ENCODE results near the gene VCP.

Gene VCP

DNA sequence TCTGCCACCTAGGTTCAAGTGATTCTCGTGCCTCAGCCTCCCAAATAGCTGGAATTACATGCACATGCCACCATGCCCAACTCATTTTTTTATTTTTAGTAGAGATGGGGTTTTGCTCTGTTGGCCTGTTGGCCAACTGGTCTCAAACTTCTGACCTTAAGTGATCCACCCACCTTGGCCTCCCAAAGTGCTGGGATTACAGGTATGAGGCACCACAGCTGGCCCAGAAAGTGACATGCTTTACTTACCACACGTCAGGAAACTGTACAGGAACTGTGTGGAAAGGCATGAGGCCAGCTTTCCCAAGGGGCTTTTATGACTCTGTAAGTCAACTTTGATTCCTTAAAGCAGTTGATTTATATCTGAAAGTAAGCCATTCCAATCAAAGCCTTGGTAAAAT is 57.9 kb downstream of the VCP start:
- DNase-seq (ENCODE audit: low read depth in 2 of 2) = no peak

DNA sequence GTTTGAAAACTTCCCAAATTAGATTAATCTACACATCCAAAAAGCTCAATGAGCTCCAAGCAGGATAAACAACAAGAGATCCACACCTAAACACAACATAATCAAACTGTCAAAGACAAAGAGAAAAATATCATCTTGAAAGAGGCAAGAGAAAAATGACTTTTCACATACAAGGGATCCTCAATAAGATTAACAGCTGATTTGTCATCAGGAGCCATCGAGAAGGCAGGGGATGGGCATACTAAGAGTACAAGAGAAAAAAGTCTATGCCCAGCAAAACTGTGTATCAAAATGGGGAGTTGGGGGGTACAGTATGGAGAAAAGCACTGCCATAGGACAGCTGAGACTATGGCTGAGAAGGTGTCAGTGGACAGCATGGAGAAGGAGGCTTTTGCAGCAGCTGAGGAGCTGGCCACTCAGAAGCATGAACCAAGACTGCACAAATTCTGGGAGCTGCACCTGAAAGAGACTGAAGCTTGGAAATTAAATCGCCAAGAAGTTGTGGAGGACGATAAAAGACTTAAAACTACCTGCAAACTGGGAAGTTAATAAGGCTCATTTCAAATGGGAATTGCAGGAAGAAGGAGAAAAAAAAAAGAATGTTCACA is 62.0 kb downstream of the VCP start:
- no peak for DNase-seq (ENCODE audit: low read depth in 2 of 2)
